GM19438 (cell line): ENCODE data around the gene IER5.
"Not testable (repeated sequence)": the region's sequence is repeated elsewhere in the genome, so short reads cannot be mapped to it uniquely, and the experiment has no call there.

Experiments
- ATAC-seq: cut with Tn5 transposase; IDR thresholded peaks from one replicate; pipeline ENCODE4 v1.9.1; 2021; ENCODE audit warnings: low read depth; ENCODE audit not compliant: unreplicated experiment

The IER5 gene

DNA sequence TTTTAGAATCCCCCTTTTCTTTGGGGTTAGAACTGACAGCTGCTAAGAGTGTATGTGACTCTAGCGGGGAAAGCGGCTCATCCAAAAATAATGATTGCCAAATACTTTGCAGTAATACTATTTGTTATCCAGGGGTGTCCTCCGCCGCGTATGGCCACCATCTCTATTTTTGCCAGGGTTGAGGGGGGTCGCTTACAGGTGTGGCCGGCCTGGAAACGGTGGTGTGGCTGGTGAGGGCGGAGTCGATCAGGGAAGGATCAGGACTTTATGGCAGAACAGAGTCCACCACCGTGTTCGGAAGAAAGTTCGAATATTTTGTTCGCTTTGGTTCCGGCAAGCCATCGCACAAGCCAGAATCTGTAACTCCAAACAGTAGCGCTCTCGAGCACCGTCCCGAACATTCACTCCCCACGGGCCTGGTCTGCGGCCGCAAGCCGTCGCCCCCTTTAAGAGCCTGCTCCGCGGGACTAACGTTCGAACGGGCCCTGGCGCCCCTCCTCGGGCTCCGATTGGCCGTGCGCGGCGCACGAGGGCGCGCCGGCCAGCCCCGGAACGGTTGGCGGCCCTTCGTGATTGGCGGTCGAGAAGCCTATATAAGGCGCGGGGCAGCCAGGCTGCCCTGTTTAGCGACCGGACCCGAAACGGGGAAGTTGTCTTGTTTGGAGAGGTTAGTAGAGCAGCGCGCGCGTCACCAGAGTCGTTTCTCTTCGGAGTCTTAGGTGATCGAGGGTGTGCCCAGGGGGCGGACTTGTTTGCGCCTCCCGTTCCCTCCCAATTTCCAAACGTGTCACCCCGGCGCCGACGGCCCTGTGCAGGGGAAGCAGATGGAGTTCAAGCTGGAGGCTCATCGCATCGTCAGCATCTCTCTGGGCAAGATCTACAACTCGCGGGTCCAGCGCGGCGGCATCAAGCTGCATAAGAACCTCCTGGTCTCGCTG, at the start of gene IER5:
Gene IER5 (plus strand): TSS at position 622 of the 938 bp plus-strand sequence. CDS start 203 bp downstream, at position 825.
- peak; percentile 64 for ATAC-seq

- ATAC-seq: no peak
These were observed 48.1 kb upstream of the IER5 start for GRCh38 chr1:181040284-181040865.

DNA sequence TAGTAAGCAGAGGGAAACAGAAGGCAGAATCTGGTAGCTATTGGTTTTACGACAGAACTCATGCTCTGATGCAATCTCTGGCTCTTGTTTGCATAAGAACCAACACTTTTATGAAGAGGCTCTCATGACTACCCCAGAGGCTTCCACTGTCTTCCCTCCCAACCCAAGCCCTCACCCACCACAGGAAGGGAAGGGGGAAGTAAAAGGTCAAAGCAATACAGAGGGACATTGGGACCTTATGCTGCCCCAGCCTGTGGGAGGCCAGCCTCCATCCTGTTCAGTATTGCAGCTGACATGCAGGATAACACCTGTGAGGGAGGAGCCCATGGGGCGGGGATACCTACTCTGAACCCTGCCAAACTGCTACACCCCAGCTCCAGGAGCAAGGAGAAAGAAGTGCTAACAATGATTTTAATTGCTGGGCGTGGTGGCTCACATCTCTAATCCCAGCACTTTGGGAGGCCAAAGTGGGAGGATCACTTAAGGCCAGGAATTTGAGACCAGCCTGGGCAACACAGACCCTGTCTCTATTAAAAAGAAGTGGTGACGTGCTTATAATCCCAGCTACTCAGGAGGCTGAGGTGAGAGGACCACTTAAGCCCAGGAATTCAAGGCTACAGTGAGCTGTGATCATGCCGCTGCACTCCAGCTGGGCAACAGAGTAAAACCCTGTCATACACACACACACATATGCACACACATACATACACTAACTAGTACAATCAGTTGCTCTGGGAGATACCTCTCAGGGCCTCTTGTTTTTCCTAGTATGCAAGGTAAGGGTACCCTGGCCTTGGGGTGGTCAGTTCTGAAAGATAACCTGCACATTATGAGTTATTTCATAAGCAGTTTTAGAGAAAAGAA, 45.2 kb upstream of the IER5 start:
- no peak for ATAC-seq

DNA sequence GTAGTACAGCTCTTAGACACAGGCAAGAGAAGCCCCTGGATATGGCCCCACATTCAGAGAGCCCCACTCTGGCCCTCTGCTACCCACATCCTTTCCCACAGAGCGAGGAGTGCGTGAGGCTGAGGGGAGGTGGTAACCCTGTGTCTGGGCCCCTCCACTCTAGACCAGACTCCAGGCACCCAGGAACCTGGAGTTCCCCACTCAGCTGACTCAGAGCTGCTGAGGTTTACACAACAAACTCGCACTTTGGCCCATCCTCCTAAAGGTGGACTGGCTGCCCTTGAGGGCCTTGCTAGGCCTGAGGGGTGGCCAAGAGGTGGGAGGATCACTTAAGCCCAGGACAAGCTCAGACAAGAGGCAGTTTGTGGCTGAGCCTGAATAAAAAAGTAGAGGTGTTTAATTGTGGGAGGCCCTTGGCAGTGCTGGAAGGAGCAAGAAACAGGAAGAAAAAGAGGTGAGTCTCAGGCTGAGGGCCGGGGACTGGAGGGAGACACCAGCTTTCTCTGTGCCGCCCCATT, 44.0 kb upstream of the IER5 start:
- ATAC-seq: peak; percentile 63

DNA sequence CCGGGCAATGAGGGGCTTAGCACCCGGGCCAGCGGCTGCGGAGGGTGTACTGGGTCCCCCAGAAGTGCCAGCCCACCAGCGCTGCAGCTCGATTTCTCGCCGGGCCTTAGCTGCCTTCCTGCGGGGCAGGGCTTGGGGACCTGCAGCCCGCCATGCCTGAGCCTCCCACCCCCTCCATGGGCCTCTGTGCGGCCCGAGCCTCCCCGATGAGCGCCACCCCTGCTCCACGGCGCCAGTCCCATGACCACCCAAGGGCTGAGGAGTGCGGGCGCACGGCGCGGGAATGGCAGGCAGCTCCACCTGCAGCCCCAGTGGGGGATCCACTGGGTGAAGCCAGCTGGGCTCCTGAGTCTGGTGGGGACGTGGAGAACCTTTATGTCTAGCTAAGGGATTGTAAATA, 42.6 kb upstream of the IER5 start:
- not testable (repeated sequence) for ATAC-seq

GRCh38 chr1:181049378-181049777, 39.1 kb upstream of the IER5 start:
- ATAC-seq: no peak

DNA sequence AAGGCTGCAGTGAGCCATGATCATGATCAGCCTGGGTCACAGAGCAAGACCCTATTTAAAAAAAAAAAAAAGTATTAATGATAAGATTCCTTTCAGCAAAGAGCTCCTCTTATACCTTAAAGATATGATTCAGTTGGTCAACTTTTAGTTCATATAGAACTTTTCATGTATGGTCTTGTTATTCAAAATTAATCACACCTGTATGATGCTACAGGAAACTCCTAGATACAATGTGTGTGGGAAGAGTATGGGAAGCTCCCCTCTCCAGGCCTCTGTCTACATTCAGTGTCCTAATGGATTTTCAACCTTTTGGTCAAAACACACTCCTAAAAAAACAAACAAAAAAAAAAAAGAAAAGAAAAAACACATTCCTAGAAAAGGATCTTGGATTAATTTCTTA, 37.6 kb upstream of the IER5 start:
- no peak for ATAC-seq

GRCh38 chr1:181056560-181056959, 31.9 kb upstream of the IER5 start:
- no peak for ATAC-seq

DNA sequence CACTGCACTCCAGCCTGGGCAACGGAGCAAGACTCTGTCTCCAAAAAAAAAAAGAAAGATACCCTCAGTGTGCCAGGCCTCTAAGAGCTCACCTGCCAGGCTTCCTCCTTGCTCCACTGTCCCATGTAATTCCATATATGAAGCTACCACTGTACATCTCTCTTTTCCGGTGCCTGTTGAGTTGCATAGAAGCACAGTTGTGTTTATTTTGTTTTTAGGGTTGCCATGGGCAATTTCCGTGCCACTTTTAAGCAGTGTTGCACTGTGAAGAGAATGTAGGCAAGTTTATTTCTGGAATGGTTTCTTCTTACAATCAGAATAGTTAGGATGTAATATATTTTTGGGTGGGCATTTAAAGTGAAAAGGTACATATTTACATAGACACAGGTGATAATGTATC, 31.4 kb upstream of the IER5 start:
- ATAC-seq: no peak

- no peak for ATAC-seq
These were observed 29.1 kb upstream of the IER5 start for GRCh38 chr1:181059435-181059834.

DNA sequence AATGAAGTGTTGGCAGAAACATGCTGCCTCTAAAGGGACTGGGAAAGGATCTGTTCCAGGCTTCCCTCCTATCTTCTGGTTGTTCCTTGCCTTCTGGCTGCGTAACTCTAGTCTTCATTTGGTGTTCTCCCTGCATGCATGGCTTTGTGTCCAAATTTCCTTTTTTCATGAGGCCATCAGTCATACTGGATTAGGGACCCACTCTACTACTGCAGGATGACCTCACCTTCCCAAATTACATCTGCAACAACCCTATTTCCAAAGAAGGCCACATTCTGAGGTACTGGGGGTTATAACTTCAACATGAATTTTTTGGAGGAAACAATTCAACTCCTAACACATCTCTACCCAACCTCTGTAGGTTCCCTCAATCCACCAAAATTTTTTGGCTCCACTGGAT, 28.4 kb upstream of the IER5 start:
- ATAC-seq: no peak

DNA sequence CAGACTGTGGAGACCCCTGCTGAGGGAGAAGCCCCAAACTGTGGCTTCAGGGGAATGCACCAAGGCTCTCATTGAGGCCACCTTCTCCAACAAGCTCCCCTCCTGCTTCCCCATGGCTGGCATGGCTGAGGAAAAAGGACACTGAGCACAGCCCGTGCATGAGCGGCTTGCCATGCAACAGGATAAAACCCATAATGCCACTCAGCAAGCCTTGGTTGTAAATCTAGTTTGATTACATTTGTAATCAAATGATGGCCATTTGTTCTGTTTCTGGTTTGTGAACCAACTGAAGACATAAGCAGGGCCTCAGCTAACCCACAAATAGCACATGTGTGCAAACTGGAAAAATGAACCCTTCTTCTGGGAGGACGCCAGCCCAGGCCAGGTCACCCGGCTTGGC, 27.6 kb upstream of the IER5 start:
- ATAC-seq: not testable (repeated sequence)

GRCh38 chr1:181061487-181061886, 27.0 kb upstream of the IER5 start:
- no peak for ATAC-seq

- peak; percentile 79 for ATAC-seq
These were observed 26.3 kb upstream of the IER5 start for GRCh38 chr1:181061891-181062835.

- peak; percentile 58 for ATAC-seq
These were observed 25.6 kb upstream of the IER5 start for GRCh38 chr1:181062836-181063428.

- ATAC-seq: no peak
These were observed 24.4 kb upstream of the IER5 start for GRCh38 chr1:181064011-181064623.

DNA sequence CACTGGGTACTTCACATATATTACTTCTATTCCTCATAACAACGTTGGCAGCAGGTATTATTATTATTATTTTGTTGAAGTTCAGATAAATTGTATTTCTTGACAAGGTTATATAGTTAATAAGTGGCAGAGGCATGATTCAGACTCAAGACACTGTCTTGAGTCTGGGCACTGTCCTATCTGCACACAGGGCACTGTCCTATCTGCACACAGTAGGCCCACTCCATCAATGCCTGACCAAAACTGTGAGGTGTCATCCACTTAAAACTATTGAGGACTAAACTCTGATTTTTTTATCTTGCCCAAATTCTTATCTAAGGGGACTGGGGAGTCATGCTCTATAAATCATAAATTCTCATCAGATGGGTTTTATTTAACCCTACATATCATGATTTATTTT, 23.8 kb upstream of the IER5 start:
- ATAC-seq: no peak

DNA sequence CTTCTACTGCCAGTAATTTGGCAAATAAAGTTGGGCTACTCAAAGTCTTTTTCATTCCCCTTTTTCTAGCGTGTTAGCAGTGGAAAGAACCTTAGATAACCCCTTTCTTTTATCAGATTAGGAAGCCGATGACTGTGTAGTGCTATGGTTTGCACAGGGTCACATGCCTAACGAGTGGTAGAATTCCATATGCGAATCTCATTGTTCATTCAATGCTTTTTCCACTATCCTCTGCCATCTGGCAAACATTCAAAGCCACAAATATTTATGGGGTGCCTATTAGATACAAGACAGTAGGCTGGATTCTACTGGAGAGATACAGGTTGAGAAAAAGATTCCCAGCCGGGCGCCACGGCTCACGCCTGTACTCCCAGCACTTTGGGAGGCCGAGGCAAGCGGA, 14.9 kb upstream of the IER5 start:
- no peak for ATAC-seq

DNA sequence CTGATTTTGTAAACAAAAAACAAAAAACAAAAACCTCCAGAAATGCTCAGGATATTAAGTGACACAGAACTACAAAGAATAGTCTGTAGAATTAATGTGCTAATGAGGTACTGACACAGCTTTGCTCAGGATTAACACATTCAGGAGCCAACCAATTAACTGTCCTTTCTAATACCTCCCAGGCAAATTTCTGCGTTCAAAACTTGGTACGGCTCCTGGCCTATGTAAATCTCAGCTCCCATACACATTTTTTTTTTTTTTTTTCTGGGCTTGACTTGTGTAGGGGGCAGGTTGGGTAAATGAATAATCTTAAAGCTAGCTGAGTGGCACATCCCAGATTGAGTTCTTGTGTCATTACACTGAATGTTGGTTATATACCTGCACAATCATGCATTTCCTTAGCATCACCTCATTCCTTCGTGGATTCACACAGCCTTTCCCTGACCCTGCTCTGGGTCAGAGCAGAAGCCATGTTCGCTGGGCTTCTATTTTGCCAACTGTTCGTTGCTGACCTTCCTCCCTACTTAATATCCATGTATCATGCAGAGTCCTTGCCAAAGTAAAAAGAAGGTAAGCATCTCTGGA, 12.6 kb upstream of the IER5 start:
- no peak for ATAC-seq
